Central memory CD8-positive, alpha-beta T cell (primary cell): Measurements from ENCODE around the gene DDX3X.

ENCODE experiments used
- ATAC-seq: fragments of 150-1000 bp; cut with Tn5 transposase; replicated peaks from 2 replicates; pipeline ENCODE4 v1.10.0; 2022; ENCODE audit warnings: mild to moderate bottlenecking, moderate FRiP score, moderate number of reproducible peaks; ENCODE audit not compliant: poor library complexity, severe bottlenecking; ENCODE audit errors: extremely low read depth
- DNase-seq, 2 donors: peaks; one replicate each; pipeline ENCODE4 v3.0.0; 2021; ENCODE audit warnings: low spot score in 2 of 2
- H3K27ac Mint-ChIP-seq: one replicate; pipeline ENCODE4 v1.8.0; 2022; ENCODE audit warnings: low read depth, mild to moderate bottlenecking, moderate library complexity, mixed read lengths
- H3K27me3 Mint-ChIP-seq: one replicate; pipeline ENCODE4 v1.8.0; 2022; ENCODE audit warnings: mixed read lengths
- H3K36me3 Mint-ChIP-seq: one replicate; pipeline ENCODE4 v1.8.0; 2022; ENCODE audit warnings: mild to moderate bottlenecking, moderate library complexity, mixed read lengths; ENCODE audit not compliant: insufficient read depth
- H3K4me1 Mint-ChIP-seq: one replicate; pipeline ENCODE4 v1.8.0; 2022; ENCODE audit warnings: mixed read lengths
- H3K4me3 Mint-ChIP-seq: one replicate; pipeline ENCODE4 v1.8.0; 2022; ENCODE audit warnings: mild to moderate bottlenecking, moderate library complexity, mixed read lengths
- H3K9me3 Mint-ChIP-seq: one replicate; pipeline ENCODE4 v1.8.0; 2022; ENCODE audit warnings: mixed read lengths

DDX3X gene

DNA sequence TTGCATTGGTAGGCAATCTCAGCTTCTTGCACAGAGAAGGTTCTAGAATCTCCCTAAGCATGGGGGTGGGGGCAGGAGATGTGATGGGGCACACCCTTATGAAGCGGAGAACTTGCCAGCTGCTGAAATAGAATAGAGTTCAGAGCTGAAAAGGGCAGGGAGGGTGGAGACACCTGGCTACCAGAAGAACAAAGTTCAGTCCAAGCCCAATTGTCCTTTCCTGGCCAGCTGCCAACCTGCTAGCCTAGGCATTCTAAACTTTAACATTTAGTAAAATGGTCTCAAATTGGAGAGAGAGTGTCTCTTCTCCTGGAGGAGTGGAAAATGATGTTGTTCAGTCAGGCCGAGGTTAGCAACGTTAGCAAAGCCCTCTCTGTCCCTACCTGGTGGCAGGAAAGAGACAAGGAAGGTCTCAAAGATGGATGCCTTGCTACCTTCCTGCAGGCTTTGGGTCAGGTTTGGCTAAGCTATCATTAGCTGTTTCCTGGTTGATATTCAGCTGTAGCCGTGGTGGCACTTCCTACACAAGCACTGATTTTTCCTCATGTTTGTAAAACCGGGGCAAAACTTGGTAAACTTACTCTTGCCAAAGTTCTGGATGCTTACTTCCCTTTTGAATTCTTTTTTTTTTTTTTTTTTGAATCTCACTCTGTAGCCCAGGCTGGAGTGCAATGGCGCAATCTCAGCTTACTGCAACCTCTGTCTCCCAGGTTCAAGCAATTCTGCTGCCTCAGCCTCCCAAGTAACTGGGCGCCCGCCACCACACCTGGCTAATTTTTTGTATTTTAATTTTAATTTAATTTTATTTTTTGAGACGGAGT lies 78.5 kb downstream of the DDX3X start:
- H3K27ac Mint-ChIP-seq: no peak overlapping the region
- DNase-seq (no peak), ATAC-seq (no peak)
- H3K36me3 Mint-ChIP-seq: no peaks in the 10 kb centered on the region
- H3K9me3 Mint-ChIP-seq: no peaks in the 10 kb centered on the region
- no peaks in the 10 kb centered on the region for H3K27me3 Mint-ChIP-seq
- H3K4me3 Mint-ChIP-seq: no peak overlapping the region
- no peaks in the 10 kb centered on the region for H3K4me1 Mint-ChIP-seq
